IMR-90 (cell line): ENCODE results near the gene RXFP3. TPM values are rescaled to one million over a fixed set of nuclear protein-coding genes. Genes with fewer than 3 reads are reported as not detected.

ENCODE experiments used
- ATAC-seq: fragments of 200-7000 bp; cut with Tn5 transposase; 2 replicates; pipeline ENCODE4 v1.9.1; 2020; ENCODE audit warnings: low read depth, mild to moderate bottlenecking, moderate library complexity
- BruUV-seq: library from RNA; stranded (reverse); fragments of 400-500 nt; replicated peaks from 2 replicates; lab custom pipeline; 2021; lab: Mats Ljungman, UMichigan
- CTCF ChIA-PET: fragments of 300-600 bp; formaldehyde crosslinking; extraction: SDS; loops from one replicate; lab custom pipeline; 2021; ENCODE audit warnings: antibody characterized with exemption; lab: Yijun Ruan, JAX
- POLR2A ChIA-PET: fragments of 300-600 bp; sonication (Branson Sonifier 250); formaldehyde crosslinking; loops from one replicate; lab custom pipeline; 2022; ENCODE audit warnings: antibody characterized with exemption; ENCODE audit not compliant: unreplicated experiment; lab: Charles Lee
- DNase-seq: peaks from one replicate; pipeline ENCODE4 v3.0.0; 2013
- H2AFZ ChIP-seq: replicated peaks from 2 replicates; pipeline ENCODE3; 2013; ENCODE audit warnings: low read length, mild to moderate bottlenecking; ENCODE audit not compliant: poor library complexity
- H2AK5ac ChIP-seq: 2 replicates; pipeline ENCODE4 v1.6.1; 2013; ENCODE audit warnings: low read depth, low read length, inconsistent platforms
- H2AK9ac ChIP-seq: replicated peaks from 2 replicates; pipeline ENCODE3; 2013; ENCODE audit warnings: mild to moderate bottlenecking, low read depth, low read length, moderate library complexity; ENCODE audit not compliant: poor library complexity
- H2BK120ac ChIP-seq: 2 replicates; pipeline ENCODE4 v1.6.1; 2013; ENCODE audit warnings: low read depth, low read length, inconsistent platforms
- H2BK15ac ChIP-seq: 3 replicates; pipeline ENCODE4 v1.6.1; 2013; ENCODE audit warnings: low read depth, low read length, inconsistent platforms
- H2BK20ac ChIP-seq: 2 replicates; pipeline ENCODE4 v1.6.1; 2013; ENCODE audit warnings: low read depth, mild to moderate bottlenecking, inconsistent platforms, low read length, moderate library complexity
- H2BK5ac ChIP-seq: 2 replicates; pipeline ENCODE4 v1.6.1; 2013; ENCODE audit warnings: mild to moderate bottlenecking, low read depth, low read length, inconsistent platforms; ENCODE audit not compliant: poor library complexity, severe bottlenecking
- H3K14ac ChIP-seq: replicated peaks from 2 replicates; pipeline ENCODE4 v1.6.1; 2013; ENCODE audit warnings: low read depth, low read length, inconsistent platforms
- H3K18ac ChIP-seq: 2 replicates; pipeline ENCODE4 v1.6.1; 2013; ENCODE audit warnings: low read depth, low read length, control low read depth
- H3K23ac ChIP-seq: 2 replicates; pipeline ENCODE4 v1.6.1; 2013; ENCODE audit warnings: low read depth, low read length, inconsistent platforms
- H3K27ac ChIP-seq: 2 replicates; pipeline ENCODE4 v1.5.1; 2013; ENCODE audit warnings: mild to moderate bottlenecking, control low read depth, low read length; ENCODE audit not compliant: insufficient read depth
- H3K27me3 ChIP-seq: 2 replicates; pipeline ENCODE4 v1.6.1; 2013; ENCODE audit warnings: low read length; ENCODE audit not compliant: control insufficient read depth, insufficient read depth
- H3K36me3 ChIP-seq: 2 replicates; pipeline ENCODE4 v1.6.1; 2013; ENCODE audit warnings: low read length, mixed read lengths; ENCODE audit not compliant: control insufficient read depth, insufficient read depth
- H3K4ac ChIP-seq: 2 replicates; pipeline ENCODE4 v1.6.1; 2013; ENCODE audit warnings: low read depth, low read length, inconsistent platforms
- H3K4me1 ChIP-seq: 2 replicates; pipeline ENCODE4 v1.6.1; 2013; ENCODE audit warnings: low read length, mixed read lengths; ENCODE audit not compliant: control insufficient read depth, insufficient read depth
- H3K4me2 ChIP-seq: 2 replicates; pipeline ENCODE4 v1.6.1; 2013; ENCODE audit warnings: low read depth, mild to moderate bottlenecking, control low read depth, low read length, moderate library complexity
- H3K4me3 ChIP-seq: 2 replicates; pipeline ENCODE4 v1.5.1; 2013; ENCODE audit warnings: low read depth, mild to moderate bottlenecking, control low read depth, low read length, moderate library complexity; ENCODE audit not compliant: insufficient read depth
- H3K56ac ChIP-seq: 2 replicates; pipeline ENCODE4 v1.6.1; 2013; ENCODE audit warnings: low read length, inconsistent platforms; ENCODE audit not compliant: insufficient read depth; ENCODE audit errors: extremely low read depth
- H3K79me1 ChIP-seq, 2 experiments: 2 replicates each; pipeline ENCODE4 v1.6.1; 2013; ENCODE audit warnings: low read length in 2 of 2, inconsistent platforms in 1 of 2, low read depth in 1 of 2
- H3K9ac ChIP-seq: 2 replicates; pipeline ENCODE4 v1.6.1; 2013; ENCODE audit warnings: low read depth, low read length, control low read depth
- H3K9me1 ChIP-seq: 2 replicates; pipeline ENCODE4 v1.6.1; 2013; ENCODE audit warnings: low read length, inconsistent platforms; ENCODE audit not compliant: insufficient read depth
- H3K9me3 ChIP-seq: 2 replicates; pipeline ENCODE4 v1.6.1; 2013; ENCODE audit warnings: low read length; ENCODE audit not compliant: control insufficient read depth, insufficient read depth
- H4K20me1 ChIP-seq: 2 replicates; pipeline ENCODE4 v1.6.1; 2013; ENCODE audit warnings: low read length, inconsistent platforms; ENCODE audit not compliant: insufficient read depth
- H4K5ac ChIP-seq: 2 replicates; pipeline ENCODE4 v1.6.1; 2013; ENCODE audit warnings: mild to moderate bottlenecking, low read depth, low read length, control low read depth
- H4K8ac ChIP-seq, 2 experiments: 2 replicates each; pipeline ENCODE4 v1.6.1; 2013; ENCODE audit warnings: low read depth in 2 of 2, low read length in 2 of 2, control low read depth in 1 of 2, inconsistent platforms in 1 of 2
- H4K91ac ChIP-seq: 2 replicates; pipeline ENCODE4 v1.6.1; 2013; ENCODE audit warnings: low read depth, low read length, inconsistent platforms; ENCODE audit not compliant: insufficient read depth
- BHLHE40 ChIP-seq: fragments of 150-350 bp; IDR thresholded peaks from 2 replicates; pipeline ENCODE4 v1.6.1; 2016; ENCODE audit warnings: mild to moderate bottlenecking, low read depth, low read length
- CEBPB ChIP-seq: IDR thresholded peaks from 2 replicates; pipeline ENCODE4 v1.6.1; 2012; ENCODE audit warnings: low read depth, low read length, improper control_type of control experiment
- CHD1 ChIP-seq: IDR thresholded peaks from 2 replicates; pipeline ENCODE4 v1.6.1; 2012; ENCODE audit warnings: low read depth, low read length, improper control_type of control experiment
- FOS ChIP-seq: fragments of 150-350 bp; IDR thresholded peaks from 2 replicates; pipeline ENCODE4 v1.6.1; 2016; ENCODE audit warnings: low read depth, low read length
- MAFK ChIP-seq: IDR thresholded peaks from 2 replicates; pipeline ENCODE4 v1.6.1; 2012; ENCODE audit warnings: low read depth, low read length, improper control_type of control experiment
- MAZ ChIP-seq: IDR thresholded peaks from 2 replicates; pipeline ENCODE4 v1.6.1; 2012; ENCODE audit warnings: low read depth, mild to moderate bottlenecking, low read length, improper control_type of control experiment, moderate library complexity, borderline replicate concordance
- MXI1 ChIP-seq: IDR thresholded peaks from 2 replicates; pipeline ENCODE4 v1.6.1; 2012; ENCODE audit warnings: low read depth, mild to moderate bottlenecking, low read length, moderate library complexity, borderline replicate concordance
- NFE2L2 ChIP-seq: fragments of 150-350 bp; IDR thresholded peaks from 2 replicates; pipeline ENCODE4 v1.6.1; 2016; ENCODE audit warnings: low read depth, mild to moderate bottlenecking, low read length
- POLR2A ChIP-seq: IDR thresholded peaks from 2 replicates; pipeline ENCODE4 v1.6.1; 2012; ENCODE audit warnings: mild to moderate bottlenecking, low read depth, low read length
- RAD21 ChIP-seq: IDR thresholded peaks from 2 replicates; pipeline ENCODE4 v1.6.1; 2012; ENCODE audit warnings: low read length, improper control_type of control experiment
- RFX5 ChIP-seq: IDR thresholded peaks from 2 replicates; pipeline ENCODE4 v1.8.0; 2012; ENCODE audit warnings: low read depth, mild to moderate bottlenecking, low read length, moderate library complexity
- SMC3 ChIP-seq: fragments of 150-350 bp; IDR thresholded peaks from 2 replicates; pipeline ENCODE4 v1.6.1; 2016; ENCODE audit warnings: low read depth, mild to moderate bottlenecking, antibody characterized with exemption, low read length, moderate library complexity
- WGBS, 2 experiments: methylation state at CpG; one replicate each; pipeline versions ENCODE4 v1.1.5 to v1.1.7; 2013; ENCODE audit warnings: missing lambda C conversion rate in 2 of 2; ENCODE audit not compliant: insufficient read length in 1 of 2; ENCODE audit errors: extremely low coverage in 2 of 2; 5-methylcytosine and 5-hydroxymethylcytosine counted together
- dilution Hi-C: fragments of 300-500 bp; cut with HindIII; formaldehyde crosslinking; loops from one replicate; pipeline ENCODE4 v1.14.3; 2018; ENCODE audit warnings: low sequenced_read_pairs; ENCODE audit not compliant: unreplicated experiment
- in situ Hi-C: fragments of 300-500 bp; cut with MboI; formaldehyde crosslinking; loops from 3 replicates; pipeline ENCODE4 v1.14.3; 2019; ENCODE audit warnings: low sequenced_read_pairs, inconsistent platforms, mixed read lengths
- intact Hi-C: fragments of 100-400 bp; cut with micrococcal nuclease; formaldehyde crosslinking; loops from 2 replicates; pipeline ENCODE4 v1.10.0; 2022
- polyA plus RNA-seq, 3 experiments: library from polyadenylated mRNA; depleted of rRNA; stranded (reverse); fragments of >200 nt; gene quantifications; 2 replicates each; pipeline ENCODE4 v1.2.3, GENCODE V29; 2012; ENCODE audit warnings: low replicate concordance in 1 of 3
- total RNA-seq: library from RNA; depleted of rRNA; stranded (reverse); fragments of >200 nt; gene quantifications from 2 replicates; pipeline ENCODE4 v1.2.3, GENCODE V29; 2012
- TF ChIP-seq, protein P1 (sequence below): conservative IDR thresholded peaks from 2 replicates; pipeline ENCODE4 v1.5.1; 2012; ENCODE audit warnings: mild to moderate bottlenecking, low read depth, low read length, improper control_type of control experiment
- TF ChIP-seq, protein P2 (sequence below): fragments of 150-350 bp; IDR thresholded peaks from 2 replicates; pipeline ENCODE4 v1.6.1; 2016; ENCODE audit warnings: low read depth, mild to moderate bottlenecking, low read length, moderate library complexity, borderline replicate concordance

RXFP3 gene
- total and polyA plus RNA-seq, 2 of the 4 experiments (the other 2 are of a cell fraction): not detected

DNA sequence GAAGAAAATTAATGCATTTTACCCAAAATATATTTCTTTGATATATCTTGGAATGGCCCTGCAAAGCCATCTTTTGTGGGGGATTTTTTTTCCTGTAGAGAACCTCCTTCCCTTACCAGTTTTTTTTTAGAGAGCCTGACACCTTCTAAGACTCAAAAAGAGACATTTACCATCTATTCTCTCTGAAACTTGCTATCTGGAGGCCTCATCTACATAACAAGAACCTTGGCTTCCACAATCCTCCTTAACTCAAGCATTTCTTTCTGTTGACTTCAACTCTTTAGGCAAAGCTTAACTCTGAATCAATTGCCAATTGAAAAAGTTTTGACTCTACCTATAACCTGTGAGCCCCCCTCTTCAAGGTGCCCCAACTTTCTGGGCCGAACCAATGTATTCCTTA lies 42.1 kb downstream of the RXFP3 start:
- POLR2A ChIA-PET: no interaction called here
- H3K4me3 ChIP-seq: no peak overlapping the region
- TF ChIP-seq MAZ (no peak), BHLHE40 (no peak), FOS (no peak), MXI1 (no peak), CEBPB (no peak), RFX5 (no peak), MAFK (no peak), CHD1 (no peak), RAD21 (no peak), NFE2L2 (no peak), POLR2A (no peak), SMC3 (no peak)
- TF ChIP-seq, protein P1, sequence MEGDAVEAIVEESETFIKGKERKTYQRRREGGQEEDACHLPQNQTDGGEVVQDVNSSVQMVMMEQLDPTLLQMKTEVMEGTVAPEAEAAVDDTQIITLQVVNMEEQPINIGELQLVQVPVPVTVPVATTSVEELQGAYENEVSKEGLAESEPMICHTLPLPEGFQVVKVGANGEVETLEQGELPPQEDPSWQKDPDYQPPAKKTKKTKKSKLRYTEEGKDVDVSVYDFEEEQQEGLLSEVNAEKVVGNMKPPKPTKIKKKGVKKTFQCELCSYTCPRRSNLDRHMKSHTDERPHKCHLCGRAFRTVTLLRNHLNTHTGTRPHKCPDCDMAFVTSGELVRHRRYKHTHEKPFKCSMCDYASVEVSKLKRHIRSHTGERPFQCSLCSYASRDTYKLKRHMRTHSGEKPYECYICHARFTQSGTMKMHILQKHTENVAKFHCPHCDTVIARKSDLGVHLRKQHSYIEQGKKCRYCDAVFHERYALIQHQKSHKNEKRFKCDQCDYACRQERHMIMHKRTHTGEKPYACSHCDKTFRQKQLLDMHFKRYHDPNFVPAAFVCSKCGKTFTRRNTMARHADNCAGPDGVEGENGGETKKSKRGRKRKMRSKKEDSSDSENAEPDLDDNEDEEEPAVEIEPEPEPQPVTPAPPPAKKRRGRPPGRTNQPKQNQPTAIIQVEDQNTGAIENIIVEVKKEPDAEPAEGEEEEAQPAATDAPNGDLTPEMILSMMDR: no peak
- TF ChIP-seq, protein P2, sequence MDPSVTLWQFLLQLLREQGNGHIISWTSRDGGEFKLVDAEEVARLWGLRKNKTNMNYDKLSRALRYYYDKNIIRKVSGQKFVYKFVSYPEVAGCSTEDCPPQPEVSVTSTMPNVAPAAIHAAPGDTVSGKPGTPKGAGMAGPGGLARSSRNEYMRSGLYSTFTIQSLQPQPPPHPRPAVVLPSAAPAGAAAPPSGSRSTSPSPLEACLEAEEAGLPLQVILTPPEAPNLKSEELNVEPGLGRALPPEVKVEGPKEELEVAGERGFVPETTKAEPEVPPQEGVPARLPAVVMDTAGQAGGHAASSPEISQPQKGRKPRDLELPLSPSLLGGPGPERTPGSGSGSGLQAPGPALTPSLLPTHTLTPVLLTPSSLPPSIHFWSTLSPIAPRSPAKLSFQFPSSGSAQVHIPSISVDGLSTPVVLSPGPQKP: no peak
- H2AK9ac ChIP-seq: no peak overlapping the region
- H2BK120ac ChIP-seq: no peak overlapping the region
- H3K9me3 ChIP-seq: no peaks in the 10 kb centered on the region
- dilution Hi-C loops: no loop called here
- no peak overlapping the region for H3K18ac ChIP-seq
- H3K27ac ChIP-seq: no peak overlapping the region
- no peak overlapping the region for H4K5ac ChIP-seq
- no peak overlapping the region for H4K91ac ChIP-seq
- no peak overlapping the region for H4K8ac ChIP-seq
- no peak overlapping the region for H3K4me2 ChIP-seq
- DNase-seq (no peak), ATAC-seq (no peak)
- no TSS peak for BruUV-seq
- H4K20me1 ChIP-seq: no peaks in the 10 kb centered on the region
- no peak overlapping the region for H3K23ac ChIP-seq
- H3K27me3 ChIP-seq: peaks cover 12% of the 10 kb centered on the region
- no peak overlapping the region for H3K9ac ChIP-seq
- peaks cover 6% of the 10 kb centered on the region for H3K4me1 ChIP-seq
- no CpG with 5 or more reads among the region's 1 CpG for WGBS, 2 experiments
- H3K56ac ChIP-seq: no peak overlapping the region
- intact Hi-C loops: no loop called here
- CTCF ChIA-PET: no interaction called here
- no peak overlapping the region for H2BK15ac ChIP-seq
- H3K9me1 ChIP-seq: no peaks in the 10 kb centered on the region
- H3K4ac ChIP-seq: no peak overlapping the region
- H3K14ac ChIP-seq: no peak overlapping the region
- no peak overlapping the region for H2BK5ac ChIP-seq
- no peaks in the 10 kb centered on the region for H3K79me1 ChIP-seq
- H2AFZ ChIP-seq: no peak overlapping the region
- H2AK5ac ChIP-seq: no peak overlapping the region
- in situ Hi-C loops: loop anchor here (25.0 kb wide), 1 partner anchor 909 kb away; no protein-coding TSS in a partner anchor
- no peaks in the 10 kb centered on the region for H3K36me3 ChIP-seq
- H2BK20ac ChIP-seq: no peak overlapping the region
